Mesenchymal stem cell (in vitro differentiated cells and primary cell): ENCODE results near the gene IDI2.

Experiments
- DNase-seq: peaks from one replicate; pipeline ENCODE4 v3.0.0-alpha.2; 2013
- H2AFZ ChIP-seq: one replicate; pipeline ENCODE4 v1.6.1; 2013; ENCODE audit warnings: low read depth, mild to moderate bottlenecking, control low read depth, inconsistent platforms, low read length, moderate library complexity
- H2AK5ac ChIP-seq: 2 replicates; pipeline ENCODE4 v1.6.1; 2013; ENCODE audit warnings: low read length, moderate library complexity, mild to moderate bottlenecking, inconsistent platforms; ENCODE audit not compliant: severe bottlenecking
- H2BK120ac ChIP-seq: one replicate; pipeline ENCODE4 v1.6.1; 2013; ENCODE audit warnings: low read depth, mild to moderate bottlenecking, inconsistent platforms, low read length, moderate library complexity
- H2BK12ac ChIP-seq, 2 experiments: one replicate each; pipeline ENCODE4 v1.6.1; 2013; ENCODE audit warnings: inconsistent platforms in 2 of 2, low read length in 2 of 2, mild to moderate bottlenecking in 2 of 2, moderate library complexity in 2 of 2, control low read depth in 1 of 2
- H2BK15ac ChIP-seq: one replicate; pipeline ENCODE4 v1.6.1; 2013; ENCODE audit warnings: mild to moderate bottlenecking, low read depth, inconsistent platforms; ENCODE audit not compliant: poor library complexity, severe bottlenecking
- H2BK5ac ChIP-seq: 2 replicates; pipeline ENCODE4 v1.6.1; 2013; ENCODE audit warnings: low read depth, mild to moderate bottlenecking, low read length, control low read depth, inconsistent platforms; ENCODE audit not compliant: poor library complexity, severe bottlenecking
- H3K14ac ChIP-seq, 2 experiments: one replicate each; pipeline ENCODE4 v1.6.1; 2013; ENCODE audit warnings: inconsistent platforms in 2 of 2, low read length in 2 of 2, control low read depth in 1 of 2, mild to moderate bottlenecking in 1 of 2, moderate library complexity in 1 of 2
- H3K18ac ChIP-seq, 2 experiments: one replicate each; pipeline ENCODE4 v1.6.1; 2013; ENCODE audit warnings: inconsistent platforms in 2 of 2, low read length in 2 of 2, control low read depth in 1 of 2, low read depth in 1 of 2, mild to moderate bottlenecking in 1 of 2
- H3K23ac ChIP-seq, 2 experiments: one replicate each; pipeline ENCODE4 v1.6.1; 2013; ENCODE audit warnings: inconsistent platforms in 2 of 2, low read length in 2 of 2, mild to moderate bottlenecking in 2 of 2, moderate library complexity in 2 of 2, control low read depth in 1 of 2
- H3K27ac ChIP-seq: 2 replicates; pipeline ENCODE4 v1.5.1; 2013; ENCODE audit warnings: mild to moderate bottlenecking, moderate library complexity, low read length, control low read depth, inconsistent platforms; ENCODE audit not compliant: poor library complexity, severe bottlenecking
- H3K27me3 ChIP-seq, 2 experiments: 2 replicates each; pipeline versions ENCODE4 v1.6.1 to v1.7.0; 2013; ENCODE audit warnings: low read length in 2 of 2, mild to moderate bottlenecking in 2 of 2, moderate library complexity in 2 of 2, control low read depth in 1 of 2, inconsistent platforms in 1 of 2; ENCODE audit not compliant: control insufficient read depth in 1 of 2, insufficient read depth in 1 of 2
- H3K36me3 ChIP-seq, 2 experiments: 2 replicates each; pipeline versions ENCODE4 v1.6.1 to v1.7.0; 2013; ENCODE audit warnings: low read length in 2 of 2, control low read depth in 1 of 2, inconsistent platforms in 1 of 2, low read depth in 1 of 2, mild to moderate bottlenecking in 1 of 2; ENCODE audit not compliant: insufficient read depth in 2 of 2, control insufficient read depth in 1 of 2
- H3K4ac ChIP-seq, 2 experiments: one replicate each; pipeline ENCODE4 v1.6.1; 2013; ENCODE audit warnings: inconsistent platforms in 2 of 2, low read length in 2 of 2, mild to moderate bottlenecking in 2 of 2, moderate library complexity in 2 of 2, control low read depth in 1 of 2, low read depth in 1 of 2
- H3K4me1 ChIP-seq: 2 replicates; pipeline ENCODE4 v1.6.1; 2013; ENCODE audit warnings: low read depth, low read length, control low read depth; ENCODE audit not compliant: control insufficient read depth, insufficient read depth
- H3K4me2 ChIP-seq: 2 replicates; pipeline ENCODE4 v1.6.1; 2013; ENCODE audit warnings: low read length, mild to moderate bottlenecking, inconsistent platforms; ENCODE audit not compliant: poor library complexity, severe bottlenecking
- H3K4me3 ChIP-seq, 2 experiments: 2 replicates each; pipeline versions ENCODE4 v1.5.1 to v1.7.0; 2013; ENCODE audit warnings: low read length in 2 of 2, mild to moderate bottlenecking in 2 of 2, control low read depth in 1 of 2, low read depth in 1 of 2; ENCODE audit not compliant: insufficient read depth in 1 of 2
- H3K79me1 ChIP-seq: replicated peaks from 2 replicates; pipeline ENCODE4 v1.6.1; 2013; ENCODE audit warnings: mild to moderate bottlenecking, control low read depth, low read length, inconsistent platforms; ENCODE audit not compliant: poor library complexity, severe bottlenecking
- H3K9ac ChIP-seq: 2 replicates; pipeline ENCODE4 v1.7.0; 2013; ENCODE audit warnings: mild to moderate bottlenecking, low read length, moderate library complexity
- H3K9me3 ChIP-seq: 2 replicates; pipeline ENCODE4 v1.7.0; 2013; ENCODE audit warnings: mild to moderate bottlenecking, low read length; ENCODE audit not compliant: control insufficient read depth
- H4K8ac ChIP-seq: one replicate; pipeline ENCODE4 v1.6.1; 2013; ENCODE audit warnings: inconsistent platforms, mild to moderate bottlenecking, low read length, moderate library complexity
- H4K91ac ChIP-seq: one replicate; pipeline ENCODE4 v1.6.1; 2013; ENCODE audit warnings: mild to moderate bottlenecking, low read length, inconsistent platforms
- WGBS: methylation state at CpG from one replicate; pipeline ENCODE4 v1.1.7; 2013; ENCODE audit warnings: mixed read lengths; 5-methylcytosine and 5-hydroxymethylcytosine counted together

IDI2 gene

DNA sequence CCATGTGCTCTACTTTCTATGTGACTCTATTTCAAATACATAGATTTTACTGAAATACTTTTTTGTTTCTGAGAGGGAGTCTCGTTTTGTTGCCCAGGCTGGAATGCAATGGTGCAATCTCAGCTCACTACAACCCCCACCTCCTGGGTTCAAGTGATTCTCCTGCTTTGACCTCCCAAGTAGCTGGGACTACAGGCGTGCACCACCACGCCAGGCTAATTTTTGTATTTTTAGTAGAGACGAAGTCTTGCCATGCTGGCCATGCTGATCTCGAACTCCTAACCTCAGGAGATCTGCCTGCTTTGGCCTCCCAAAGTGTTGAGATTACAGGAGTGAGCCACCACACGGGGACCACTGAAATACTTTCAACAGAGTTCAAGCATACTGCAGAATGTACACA lies 19.8 kb upstream of the IDI2 start:
- Histone ChIP-seq H2BK15ac (no peak overlapping the region), H2BK120ac (no peak overlapping the region), H3K36me3 (peaks cover 10 to 54% of the 10 kb centered on the region in 2 experiments), H3K9me3 (no peaks in the 10 kb centered on the region), H3K9ac (peak overlapping the region; percentile 31), H3K27ac (no peak overlapping the region), H4K91ac (no peak overlapping the region), H4K8ac (no peak overlapping the region), H3K18ac (no peak overlapping the region), H3K23ac (no peak overlapping the region), H2BK5ac (no peak overlapping the region), H3K4me3 (peak overlapping the region in 1 of 2 experiments; percentile 7), H3K14ac (no peak overlapping the region), H3K27me3 (no peaks in the 10 kb centered on the region), H3K4me1 (peaks cover 8% of the 10 kb centered on the region), H2AK5ac (no peak overlapping the region), H3K4me2 (no peak overlapping the region), H2AFZ (no peak overlapping the region), H2BK12ac (no peak overlapping the region), H3K4ac (no peak overlapping the region), H3K79me1 (peaks cover 5% of the 10 kb centered on the region)
- DNase-seq: no peak
- 84% methylated on average over 6 of the region's 6 CpGs for WGBS

DNA sequence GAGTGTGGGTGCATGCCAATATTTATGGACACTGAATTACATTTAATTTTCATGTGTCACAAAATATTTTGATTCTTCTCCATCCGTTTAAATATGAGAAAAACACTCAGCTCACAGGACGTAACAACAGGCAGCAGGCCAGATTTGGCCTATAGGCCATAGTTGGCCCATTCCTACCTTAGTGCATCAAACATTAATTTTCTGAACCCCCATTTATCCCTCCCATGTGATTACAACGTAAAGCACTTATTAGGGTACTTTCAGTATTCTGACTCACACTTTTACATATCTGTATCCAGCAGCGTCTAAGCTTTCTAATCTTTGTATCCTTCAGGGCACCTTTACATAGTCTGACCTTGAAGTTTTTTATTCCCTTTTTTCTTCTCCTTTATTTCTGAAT lies 19.3 kb upstream of the IDI2 start:
- H4K8ac ChIP-seq: no peak overlapping the region
- H3K4me3 ChIP-seq: peak overlapping the region in 1 of 2 experiments; percentile 7
- no peak overlapping the region for H3K4me2 ChIP-seq
- no peak overlapping the region for H3K18ac ChIP-seq
- H3K14ac ChIP-seq: no peak overlapping the region
- H4K91ac ChIP-seq: no peak overlapping the region
- no peak overlapping the region for H3K23ac ChIP-seq
- H2BK120ac ChIP-seq: no peak overlapping the region
- no peak overlapping the region for H3K4ac ChIP-seq
- no peak overlapping the region for H2BK12ac ChIP-seq
- no peaks in the 10 kb centered on the region for H3K9me3 ChIP-seq
- H3K27ac ChIP-seq: no peak overlapping the region
- peak; percentile 40 for DNase-seq
- H3K79me1 ChIP-seq: peaks cover 7% of the 10 kb centered on the region
- no peak overlapping the region for H2BK5ac ChIP-seq
- H3K27me3 ChIP-seq: no peaks in the 10 kb centered on the region
- H3K4me1 ChIP-seq: peaks cover 7% of the 10 kb centered on the region
- peaks cover 13 to 58% of the 10 kb centered on the region in 2 experiments for H3K36me3 ChIP-seq
- no peak overlapping the region for H2BK15ac ChIP-seq
- peak overlapping the region; percentile 31 for H3K9ac ChIP-seq
- 94% methylated on average over 4 of the region's 4 CpGs for WGBS
- H2AFZ ChIP-seq: no peak overlapping the region
- H2AK5ac ChIP-seq: no peak overlapping the region

DNA sequence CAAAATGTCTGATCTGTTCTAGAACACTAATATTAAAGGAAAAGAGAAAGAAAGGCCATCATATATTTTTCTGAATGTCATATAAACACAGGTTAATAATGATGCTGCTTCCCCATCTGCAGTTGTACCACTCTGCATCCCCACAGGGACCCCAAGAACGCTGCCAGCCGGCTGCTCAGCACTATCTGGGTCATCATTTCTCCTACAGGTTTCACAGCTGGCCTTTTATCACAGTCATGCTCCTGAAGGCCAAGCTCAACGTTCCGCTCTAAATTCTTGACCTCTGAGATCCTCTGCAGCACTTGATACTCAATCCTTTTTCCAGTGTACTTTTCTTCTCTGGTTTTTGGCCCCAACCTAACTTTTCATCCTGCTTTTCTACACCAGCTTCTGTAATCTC lies 18.5 kb upstream of the IDI2 start:
- WGBS: 78% methylated on average over 4 of the region's 4 CpGs

DNA sequence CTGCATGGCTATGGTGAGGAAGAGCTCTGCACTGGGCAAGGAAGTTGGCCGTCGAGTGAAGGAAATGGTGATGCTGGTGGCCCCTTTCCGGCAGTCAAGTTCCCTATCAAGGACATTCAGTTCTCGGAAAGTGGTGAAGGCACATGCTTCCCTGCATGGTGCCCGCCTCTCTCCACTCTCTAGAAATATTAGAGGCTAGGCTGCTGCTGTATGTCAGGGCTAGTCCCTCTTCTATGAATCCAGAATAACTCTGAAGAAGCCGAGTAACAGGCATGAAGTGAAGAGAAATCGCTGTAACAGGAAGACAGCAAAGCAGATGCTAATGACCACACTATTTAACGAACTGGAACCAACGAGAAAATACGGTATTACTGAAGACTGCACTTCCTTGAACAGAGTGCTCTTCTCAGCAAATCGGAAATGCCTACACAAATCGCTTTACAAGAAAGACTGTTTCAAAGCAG lies 17.9 kb upstream of the IDI2 start:
- Histone ChIP-seq H3K79me1 (peaks cover 7% of the 10 kb centered on the region), H3K4me1 (peaks cover 7% of the 10 kb centered on the region), H3K18ac (no peak overlapping the region), H3K9me3 (no peaks in the 10 kb centered on the region), H3K14ac (no peak overlapping the region), H3K4ac (no peak overlapping the region), H3K9ac (no peak overlapping the region), H2AFZ (no peak overlapping the region), H2BK5ac (no peak overlapping the region), H2BK15ac (no peak overlapping the region), H3K4me2 (no peak overlapping the region), H3K23ac (no peak overlapping the region), H2BK12ac (no peak overlapping the region), H2BK120ac (no peak overlapping the region), H4K91ac (no peak overlapping the region), H3K27ac (no peak overlapping the region), H4K8ac (no peak overlapping the region), H3K36me3 (peaks cover 19 to 70% of the 10 kb centered on the region in 2 experiments), H3K4me3 (no peak overlapping the region), H3K27me3 (no peaks in the 10 kb centered on the region), H2AK5ac (no peak overlapping the region)
- peak; percentile 33 for DNase-seq
- 94% methylated on average over 12 of the region's 12 CpGs for WGBS

More for the DNA sequence above, 18.5 kb upstream of the IDI2 start:
- no peak overlapping the region for H3K4me3 ChIP-seq
- peaks cover 7% of the 10 kb centered on the region for H3K4me1 ChIP-seq
- H3K9ac ChIP-seq: peak overlapping the region; percentile 31
- DNase-seq: peak; percentile 40
- H2BK15ac ChIP-seq: no peak overlapping the region
- no peak overlapping the region for H2BK12ac ChIP-seq
- H2BK5ac ChIP-seq: no peak overlapping the region
- no peak overlapping the region for H3K14ac ChIP-seq
- H3K4me2 ChIP-seq: peak overlapping the region; percentile 25
- no peak overlapping the region for H3K23ac ChIP-seq
- H3K18ac ChIP-seq: no peak overlapping the region
- no peaks in the 10 kb centered on the region for H3K9me3 ChIP-seq
- peaks cover 7% of the 10 kb centered on the region for H3K79me1 ChIP-seq
- H4K8ac ChIP-seq: no peak overlapping the region
- no peak overlapping the region for H4K91ac ChIP-seq
- H3K4ac ChIP-seq: no peak overlapping the region
- no peak overlapping the region for H2AK5ac ChIP-seq
- H3K27ac ChIP-seq: no peak overlapping the region
- no peak overlapping the region for H2AFZ ChIP-seq
- peaks cover 13 to 67% of the 10 kb centered on the region in 2 experiments for H3K36me3 ChIP-seq
- H3K27me3 ChIP-seq: no peaks in the 10 kb centered on the region
- no peak overlapping the region for H2BK120ac ChIP-seq
